Measurements from ENCODE around the gene HIPK2.

HIPK2 gene

DNA sequence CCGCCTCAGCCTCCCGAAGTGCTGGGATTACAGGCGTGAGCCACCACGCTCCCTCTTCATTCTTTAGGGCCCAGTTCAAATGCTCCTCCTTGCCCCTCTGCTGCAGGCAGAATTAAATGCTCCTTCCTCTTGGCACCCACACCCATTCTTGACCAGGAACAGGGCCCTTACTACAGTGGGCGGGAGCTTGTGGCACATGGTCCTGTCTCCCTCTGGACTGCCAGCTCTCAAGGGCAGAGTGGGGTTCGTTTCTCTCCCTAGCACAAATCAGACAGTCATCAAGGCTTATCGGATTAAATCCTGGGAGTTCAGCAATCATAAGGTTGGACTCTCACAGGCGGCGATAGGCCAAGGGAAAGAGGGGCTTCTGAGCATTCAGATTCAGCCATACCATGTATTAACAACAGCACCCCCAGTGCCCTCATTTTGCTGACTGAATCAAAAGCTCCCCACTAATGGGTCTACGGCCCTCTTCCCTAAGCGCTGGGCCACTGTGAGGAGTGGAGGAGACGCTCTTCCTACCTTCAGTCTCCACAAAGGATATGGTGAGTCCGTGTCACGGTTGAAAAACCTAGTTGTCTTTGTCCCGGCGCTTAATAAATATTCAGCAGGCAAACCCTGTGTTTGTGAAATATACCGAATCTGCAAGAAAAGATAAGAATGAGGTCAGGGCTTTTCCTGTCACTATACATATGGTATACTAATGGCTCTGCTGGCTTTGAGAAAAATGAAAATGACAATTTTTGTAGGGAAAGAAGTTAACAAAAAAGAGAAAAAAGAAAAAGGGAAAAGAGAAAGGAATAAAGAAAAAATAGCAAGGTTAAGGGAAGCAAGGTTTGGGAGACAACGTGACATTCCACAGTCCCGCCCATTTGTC is 146.9 kb downstream of the HIPK2 start:
- Histone ChIP-seq H3K27ac (no peak overlapping the region), H3K27me3 (ENCODE audit: insufficient read depth, low read depth) (no peaks in the 10 kb centered on the region), H3K4me1 (ENCODE audit: low read depth, poor library complexity, severe bottlenecking) (peaks cover 10% of the 10 kb centered on the region), H4K20me1 (ENCODE audit: insufficient read depth) (no peaks in the 10 kb centered on the region), H3K4me3 (IDR thresholded peaks at IDR 0.05; ENCODE audit: insufficient read depth, low read depth, low read length) (no peak overlapping the region), H3K9ac (no peak overlapping the region), H3K4me2 (no peak overlapping the region), H2AFZ (ENCODE audit: low read depth) (no peak overlapping the region), H3K79me2 (ENCODE audit: insufficient read depth, low read depth) (no peaks in the 10 kb centered on the region), H3K36me3 (ENCODE audit: insufficient read depth) (no peaks in the 10 kb centered on the region; the same call in 1 of the 2 replicates)
- no peak for TF ChIP-seq CTCF (conservative IDR thresholded peaks at IDR 0.05; ENCODE audit: low read depth, low read length)

DNA sequence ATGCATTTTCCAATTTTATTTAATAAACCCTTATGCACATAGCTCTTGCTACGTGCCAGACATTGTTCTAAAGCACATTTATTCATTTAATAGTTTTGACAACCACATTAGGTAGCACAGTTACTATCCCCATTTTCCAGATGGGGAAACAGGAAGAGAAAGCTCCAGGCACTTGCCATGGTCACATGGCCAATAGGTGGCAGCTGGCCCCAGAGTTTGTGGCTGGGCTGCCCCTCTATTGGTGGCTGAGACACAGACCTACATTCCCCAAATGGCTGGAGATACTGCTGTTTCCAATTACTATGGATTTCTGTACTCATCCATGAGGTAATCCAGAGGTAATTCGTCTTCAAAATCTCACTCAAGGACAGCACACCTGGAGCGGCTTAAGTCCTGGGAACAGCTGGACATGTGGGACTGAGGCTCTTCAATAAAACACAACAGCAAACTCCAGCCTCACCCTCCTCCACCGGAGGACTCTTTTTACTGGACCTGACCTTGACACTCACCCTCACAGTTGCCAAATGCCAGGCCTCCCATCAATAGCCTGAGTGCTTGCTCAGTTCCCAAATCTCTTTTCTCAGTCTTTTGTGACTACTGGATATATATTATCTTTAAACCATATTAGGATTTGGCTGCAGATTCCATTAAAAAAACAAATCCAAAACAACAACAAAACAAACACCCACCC is 148.3 kb downstream of the HIPK2 start:
- no peak overlapping the region for H3K9ac ChIP-seq
- H3K27me3 ChIP-seq (ENCODE audit: insufficient read depth, low read depth): no peaks in the 10 kb centered on the region
- no peak for TF ChIP-seq CTCF (conservative IDR thresholded peaks at IDR 0.05; ENCODE audit: low read depth, low read length)
- H2AFZ ChIP-seq (ENCODE audit: low read depth): no peak overlapping the region
- no peak overlapping the region for H3K4me3 ChIP-seq (IDR thresholded peaks at IDR 0.05; ENCODE audit: insufficient read depth, low read depth, low read length)
- no peaks in the 10 kb centered on the region; the same call in 1 of the 2 replicates for H3K36me3 ChIP-seq (ENCODE audit: insufficient read depth)
- H4K20me1 ChIP-seq (ENCODE audit: insufficient read depth): no peaks in the 10 kb centered on the region
- peaks cover 10% of the 10 kb centered on the region for H3K4me1 ChIP-seq (ENCODE audit: low read depth, poor library complexity, severe bottlenecking)
- no peak overlapping the region for H3K27ac ChIP-seq
- H3K4me2 ChIP-seq: no peak overlapping the region
- H3K79me2 ChIP-seq (ENCODE audit: insufficient read depth, low read depth): no peaks in the 10 kb centered on the region

DNA sequence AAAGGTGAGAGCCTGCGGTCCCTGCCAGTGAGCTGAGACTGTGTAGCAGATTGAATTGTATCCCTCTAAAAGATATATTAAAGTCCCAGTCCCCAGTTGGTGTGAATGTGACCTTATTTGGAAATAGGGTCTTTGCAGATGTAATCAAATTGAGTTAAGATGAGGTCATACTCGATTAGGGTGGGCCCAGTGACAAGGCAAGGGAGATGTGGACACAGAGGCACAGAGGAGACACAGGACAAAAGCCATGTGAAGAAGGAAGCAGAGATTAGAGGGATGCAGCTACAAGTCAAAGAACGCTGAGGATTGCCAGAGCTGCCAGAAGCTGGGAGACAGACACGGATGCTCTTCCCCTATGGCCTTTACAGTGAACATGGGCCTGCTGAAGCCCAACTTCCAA is 150.0 kb downstream of the HIPK2 start:
- peaks cover 10% of the 10 kb centered on the region for H3K4me1 ChIP-seq (ENCODE audit: low read depth, poor library complexity, severe bottlenecking)

DNA sequence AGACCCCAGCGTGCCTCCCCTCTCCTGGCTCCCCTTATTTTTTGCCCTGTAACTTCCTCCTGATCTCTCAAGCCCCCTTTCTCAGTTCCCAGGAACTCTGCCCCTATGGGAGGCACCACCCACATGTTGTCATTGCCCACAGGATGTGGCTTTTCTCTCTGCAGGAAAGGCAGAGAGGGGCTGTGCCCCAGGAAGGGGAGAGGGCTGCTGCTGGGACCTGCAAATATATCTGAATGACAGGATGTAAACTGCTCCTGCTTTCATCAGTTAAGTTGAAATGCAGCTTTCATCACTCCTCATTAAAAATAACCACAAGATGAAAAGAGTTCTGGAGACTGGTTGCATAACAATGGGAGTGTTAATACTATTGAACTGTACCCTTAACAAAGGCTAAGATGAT is 151.0 kb downstream of the HIPK2 start:
- no peaks in the 10 kb centered on the region; the same call in 1 of the 2 replicates for H3K36me3 ChIP-seq (ENCODE audit: insufficient read depth)

More for the DNA sequence above, 150.0 kb downstream of the HIPK2 start:
- TF ChIP-seq CTCF (conservative IDR thresholded peaks at IDR 0.05; ENCODE audit: low read depth, low read length): no peak
- Histone ChIP-seq H2AFZ (ENCODE audit: low read depth) (no peak overlapping the region), H3K4me2 (no peak overlapping the region), H3K9ac (no peak overlapping the region), H3K4me3 (IDR thresholded peaks at IDR 0.05; ENCODE audit: insufficient read depth, low read depth, low read length) (no peak overlapping the region), H3K79me2 (ENCODE audit: insufficient read depth, low read depth) (no peaks in the 10 kb centered on the region), H3K36me3 (ENCODE audit: insufficient read depth) (no peaks in the 10 kb centered on the region; the same call in 1 of the 2 replicates), H3K27me3 (ENCODE audit: insufficient read depth, low read depth) (no peaks in the 10 kb centered on the region), H4K20me1 (ENCODE audit: insufficient read depth) (no peaks in the 10 kb centered on the region), H3K27ac (no peak overlapping the region)

More for the DNA sequence above, 151.0 kb downstream of the HIPK2 start:
- no peak overlapping the region for H2AFZ ChIP-seq (ENCODE audit: low read depth)
- no peaks in the 10 kb centered on the region for H3K79me2 ChIP-seq (ENCODE audit: insufficient read depth, low read depth)
- no peak overlapping the region for H3K9ac ChIP-seq
- no peaks in the 10 kb centered on the region for H3K27me3 ChIP-seq (ENCODE audit: insufficient read depth, low read depth)
- no peak overlapping the region for H3K4me3 ChIP-seq (IDR thresholded peaks at IDR 0.05; ENCODE audit: insufficient read depth, low read depth, low read length)
- H3K4me2 ChIP-seq: no peak overlapping the region
- no peaks in the 10 kb centered on the region for H4K20me1 ChIP-seq (ENCODE audit: insufficient read depth)
- no peak overlapping the region for H3K27ac ChIP-seq
- H3K4me1 ChIP-seq (ENCODE audit: low read depth, poor library complexity, severe bottlenecking): peaks cover 10% of the 10 kb centered on the region
- TF ChIP-seq CTCF (conservative IDR thresholded peaks at IDR 0.05; ENCODE audit: low read depth, low read length): no peak

Data from KMS-11 (cell line).